Measurements from ENCODE around the gene AMFR.
"Not testable (repeated sequence)": the region's sequence is repeated elsewhere in the genome, so short reads cannot be mapped to it uniquely, and the experiment has no call there.

Gene AMFR

DNA sequence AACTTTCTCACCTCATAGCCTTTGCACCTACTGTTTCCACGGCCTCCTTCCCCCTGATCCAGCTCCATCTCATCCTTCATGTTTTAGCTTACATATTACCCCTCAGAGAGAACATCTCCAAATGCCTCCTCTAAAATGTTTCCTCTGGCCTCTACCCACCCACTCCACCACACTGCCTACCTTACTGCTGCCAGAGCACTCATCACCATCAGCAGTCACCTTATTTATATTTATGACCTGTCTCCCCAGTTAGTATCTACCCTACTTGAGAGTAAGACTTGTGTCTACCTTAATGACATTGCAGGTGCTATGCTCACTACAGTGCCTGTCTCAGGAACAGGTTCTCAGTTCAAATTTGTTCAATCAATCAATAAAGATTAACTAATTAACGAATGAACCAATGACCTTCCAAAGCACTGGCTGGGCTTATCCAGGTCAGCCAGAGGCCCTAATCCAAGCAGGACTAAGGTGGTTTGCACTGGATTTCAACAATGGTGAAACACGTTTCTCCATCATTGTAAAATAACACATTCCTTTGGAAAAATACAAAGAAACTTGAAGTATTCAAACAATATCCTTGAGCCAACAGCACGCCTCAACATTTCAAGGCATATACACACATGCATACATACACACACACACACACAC, 41.1 kb downstream of the AMFR start:
- FAIRE-seq (no peak), DNase-seq (ENCODE audit: insufficient read length) (no peak)
- TF ChIP-seq TAF1 (IDR thresholded peaks at IDR 0.05; ENCODE audit: borderline replicate concordance, low read depth, low read length) (no peak), POLR2AphosphoS5 (IDR thresholded peaks at IDR 0.05; ENCODE audit: low read depth, low read length) (no peak), POLR2A (IDR thresholded peaks at IDR 0.05; ENCODE audit: low read depth, low read length) (no peak)

DNA sequence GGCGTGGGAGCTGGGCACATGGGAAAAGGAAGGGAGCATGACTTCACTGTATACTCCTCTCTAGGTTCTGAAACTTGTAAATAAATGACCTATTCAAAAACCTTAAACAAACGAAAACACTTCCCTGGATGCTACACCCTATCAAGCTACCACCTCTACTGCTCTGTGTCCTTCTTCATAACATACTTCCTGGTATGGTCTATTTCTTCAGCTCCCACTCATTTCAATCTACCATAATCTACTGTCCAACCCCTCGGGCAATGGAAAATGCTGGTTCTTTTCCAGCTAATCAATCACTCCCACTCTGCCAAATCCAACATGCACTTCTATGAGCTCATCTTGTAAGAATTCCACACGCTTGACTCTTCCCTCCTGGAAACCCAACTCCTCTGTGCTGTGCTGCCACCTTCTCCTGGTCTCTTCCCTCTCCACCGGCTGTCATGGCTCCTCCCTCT, 42.4 kb downstream of the AMFR start:
- DNase-seq (ENCODE audit: insufficient read length) (no peak), FAIRE-seq (no peak)
- TF ChIP-seq TAF1 (IDR thresholded peaks at IDR 0.05; ENCODE audit: borderline replicate concordance, low read depth, low read length) (no peak), POLR2A (IDR thresholded peaks at IDR 0.05; ENCODE audit: low read depth, low read length) (no peak)

DNA sequence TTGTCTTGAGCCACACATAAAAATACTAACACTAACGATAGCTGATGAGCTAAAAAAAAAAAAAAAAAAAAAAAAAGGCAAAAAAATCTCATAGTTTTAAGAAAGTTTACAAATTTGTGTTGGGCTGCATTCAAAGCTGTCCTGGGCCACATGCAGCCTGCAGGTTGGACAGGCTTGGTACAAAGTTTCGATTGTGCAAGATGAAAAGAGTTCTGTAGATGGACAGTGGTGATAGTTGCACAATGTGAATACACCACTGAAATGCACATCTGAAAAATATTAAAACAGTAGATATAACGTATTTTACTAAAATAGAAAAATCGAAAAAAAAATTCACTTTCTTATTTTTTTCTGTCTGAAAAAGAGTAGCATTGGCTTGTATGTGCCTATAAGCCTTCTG, 42.9 kb downstream of the AMFR start:
- FAIRE-seq (no peak), DNase-seq (ENCODE audit: insufficient read length) (no peak)
- no peak for TF ChIP-seq POLR2AphosphoS5 (IDR thresholded peaks at IDR 0.05; ENCODE audit: low read depth, low read length)
- no peak for TF ChIP-seq POLR2A (IDR thresholded peaks at IDR 0.05; ENCODE audit: low read depth, low read length)
- no peak for TF ChIP-seq TAF1 (IDR thresholded peaks at IDR 0.05; ENCODE audit: borderline replicate concordance, low read depth, low read length)

DNA sequence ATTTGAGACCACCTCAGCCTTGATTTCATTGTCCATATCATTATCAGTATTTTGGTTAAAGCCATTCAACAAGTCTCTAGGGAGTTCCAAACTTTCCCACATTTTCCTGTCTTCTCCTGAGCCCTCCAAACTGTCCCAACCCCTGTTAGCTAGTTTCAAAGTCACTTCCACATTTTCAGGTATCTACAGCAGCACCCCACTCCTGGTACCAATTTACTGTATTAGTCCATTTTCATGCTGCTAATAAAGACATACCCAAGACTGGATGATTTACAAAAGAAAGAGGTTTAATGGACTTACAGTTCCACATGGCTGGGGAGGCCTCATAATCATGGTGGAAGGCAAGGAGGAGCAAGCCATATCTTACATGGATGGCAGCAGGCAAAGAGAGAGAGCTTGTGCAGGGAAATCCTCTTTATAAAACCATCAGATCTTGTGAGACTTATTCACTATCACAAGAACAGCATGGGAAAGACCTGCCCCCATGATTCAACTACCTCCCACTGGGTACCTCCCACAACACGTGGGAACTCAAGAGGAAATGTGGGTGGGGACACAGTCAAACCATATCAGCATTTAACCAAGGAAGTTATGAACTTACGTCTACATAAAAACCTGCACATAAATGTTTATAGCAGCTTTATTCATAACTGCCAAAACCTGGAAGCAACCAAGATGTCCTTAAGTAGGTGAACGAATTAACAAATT, 44.4 kb downstream of the AMFR start:
- FAIRE-seq; DNase-seq (ENCODE audit: insufficient read length): not testable (repeated sequence)

DNA sequence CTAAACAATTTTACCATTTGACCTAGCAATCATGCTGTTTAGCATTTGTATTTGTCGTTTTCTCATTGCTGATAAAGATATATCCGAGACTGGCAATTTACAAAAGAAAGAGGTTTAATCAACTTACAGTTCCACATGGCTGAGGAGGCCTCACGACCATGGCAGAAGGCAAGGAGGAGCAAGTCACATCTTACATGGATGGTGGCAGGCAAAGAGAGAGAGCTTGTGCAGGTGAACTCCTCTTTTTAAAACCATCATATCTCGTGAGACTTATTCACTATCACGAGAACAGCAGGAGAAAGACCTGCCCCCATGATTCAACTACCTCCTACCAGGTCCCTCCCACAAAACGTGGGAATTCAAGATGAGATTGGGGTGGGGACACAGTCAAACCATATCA, 46.3 kb downstream of the AMFR start:
- not testable (repeated sequence) for FAIRE-seq; DNase-seq (ENCODE audit: insufficient read length)

DNA sequence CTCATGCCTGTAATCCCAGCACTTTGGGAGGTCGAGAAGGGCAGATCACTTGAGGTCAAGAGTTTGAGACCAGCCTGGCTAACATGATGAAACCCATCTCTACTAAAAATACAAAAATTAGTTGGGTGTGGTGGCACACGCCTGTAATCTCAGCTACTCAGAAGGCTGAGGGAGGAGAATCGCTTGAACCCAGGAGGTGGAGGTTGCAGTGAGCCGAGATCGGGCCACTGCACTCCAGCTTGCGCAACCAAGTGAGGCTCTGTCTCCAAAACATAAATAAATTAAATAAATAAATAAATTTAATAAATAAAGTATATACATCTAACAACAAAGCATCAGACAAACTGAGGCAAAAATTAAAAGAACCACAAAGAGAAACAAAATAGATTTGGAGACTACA, 49.6 kb downstream of the AMFR start:
- DNase-seq (ENCODE audit: insufficient read length); FAIRE-seq: not testable (repeated sequence)

DNA sequence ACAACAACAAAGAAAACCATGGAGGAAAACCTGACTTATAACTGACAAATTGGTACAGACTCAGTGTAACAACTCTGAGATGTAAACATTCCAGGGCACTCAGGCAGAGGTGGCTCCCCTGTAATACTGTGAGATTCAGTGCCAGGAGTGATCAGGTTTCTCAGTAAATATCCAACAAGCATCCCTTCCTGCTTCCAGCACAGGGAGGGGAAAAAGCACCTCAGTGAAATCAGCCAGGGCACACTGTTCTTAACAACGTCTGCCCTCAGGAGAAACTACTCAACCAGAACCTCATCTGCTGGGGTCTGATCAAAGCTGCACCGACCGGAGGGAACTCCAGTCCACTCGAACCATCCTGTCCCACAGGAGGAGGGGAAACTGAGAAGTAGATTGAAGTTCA, 52.3 kb downstream of the AMFR start:
- TF ChIP-seq POLR2AphosphoS5 (IDR thresholded peaks at IDR 0.05; ENCODE audit: low read depth, low read length) (no peak), POLR2A (IDR thresholded peaks at IDR 0.05; ENCODE audit: low read depth, low read length) (no peak), TAF1 (IDR thresholded peaks at IDR 0.05; ENCODE audit: borderline replicate concordance, low read depth, low read length) (no peak)
- DNase-seq (ENCODE audit: insufficient read length), result no peak
- FAIRE-seq, result no peak

DNA sequence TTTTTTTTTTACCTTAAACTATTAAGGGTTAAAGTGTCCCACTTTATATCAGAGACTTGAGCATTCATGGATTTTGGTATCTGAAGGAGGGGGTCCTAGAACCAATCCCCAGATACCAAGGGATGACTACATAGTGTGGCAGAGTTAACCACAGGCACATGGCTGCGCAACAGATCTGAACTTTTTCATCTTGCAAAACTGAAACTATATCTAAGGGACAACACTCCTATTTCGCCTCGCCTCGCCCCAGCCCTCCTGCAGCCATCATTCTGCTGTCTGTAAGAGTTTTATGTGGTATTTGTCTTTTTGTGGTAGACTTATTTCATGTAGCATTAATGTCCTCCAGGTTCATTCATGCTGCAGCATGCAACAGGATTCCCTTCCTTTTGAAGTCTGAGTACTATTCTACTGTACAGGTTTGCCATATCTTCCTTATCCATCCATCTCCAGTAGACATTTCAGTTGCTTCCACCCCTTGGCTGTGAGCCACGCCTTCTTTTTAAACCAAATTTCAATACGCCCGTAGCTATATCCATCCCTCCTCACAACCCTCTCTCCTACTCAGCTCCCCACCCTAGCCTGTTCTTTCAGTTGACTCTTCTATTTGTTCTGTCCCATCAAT, 53.2 kb downstream of the AMFR start:
- FAIRE-seq (no peak), DNase-seq (ENCODE audit: insufficient read length) (no peak)
- no peak for TF ChIP-seq POLR2AphosphoS5 (IDR thresholded peaks at IDR 0.05; ENCODE audit: low read depth, low read length)
- TF ChIP-seq TAF1 (IDR thresholded peaks at IDR 0.05; ENCODE audit: borderline replicate concordance, low read depth, low read length), result no peak
- TF ChIP-seq POLR2A (IDR thresholded peaks at IDR 0.05; ENCODE audit: low read depth, low read length), result no peak

DNA sequence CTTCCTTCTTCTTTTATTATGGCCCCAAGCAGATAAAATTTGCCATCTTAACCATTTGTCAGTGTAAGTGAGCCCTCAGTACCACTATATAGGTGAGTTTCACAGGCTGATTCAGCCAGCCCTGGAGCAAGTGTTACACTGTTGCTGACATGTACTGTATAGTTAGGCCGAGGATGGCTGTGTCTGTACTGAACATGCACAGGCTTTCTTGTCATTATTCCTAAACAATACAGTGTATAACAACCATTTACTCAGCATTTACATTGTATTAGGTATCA, 53.7 kb downstream of the AMFR start:
- DNase-seq (ENCODE audit: insufficient read length) (no peak), FAIRE-seq (no peak)
- TF ChIP-seq POLR2AphosphoS5 (IDR thresholded peaks at IDR 0.05; ENCODE audit: low read depth, low read length), result no peak
- TF ChIP-seq TAF1 (IDR thresholded peaks at IDR 0.05; ENCODE audit: borderline replicate concordance, low read depth, low read length), result no peak
- no peak for TF ChIP-seq POLR2A (IDR thresholded peaks at IDR 0.05; ENCODE audit: low read depth, low read length)

DNA sequence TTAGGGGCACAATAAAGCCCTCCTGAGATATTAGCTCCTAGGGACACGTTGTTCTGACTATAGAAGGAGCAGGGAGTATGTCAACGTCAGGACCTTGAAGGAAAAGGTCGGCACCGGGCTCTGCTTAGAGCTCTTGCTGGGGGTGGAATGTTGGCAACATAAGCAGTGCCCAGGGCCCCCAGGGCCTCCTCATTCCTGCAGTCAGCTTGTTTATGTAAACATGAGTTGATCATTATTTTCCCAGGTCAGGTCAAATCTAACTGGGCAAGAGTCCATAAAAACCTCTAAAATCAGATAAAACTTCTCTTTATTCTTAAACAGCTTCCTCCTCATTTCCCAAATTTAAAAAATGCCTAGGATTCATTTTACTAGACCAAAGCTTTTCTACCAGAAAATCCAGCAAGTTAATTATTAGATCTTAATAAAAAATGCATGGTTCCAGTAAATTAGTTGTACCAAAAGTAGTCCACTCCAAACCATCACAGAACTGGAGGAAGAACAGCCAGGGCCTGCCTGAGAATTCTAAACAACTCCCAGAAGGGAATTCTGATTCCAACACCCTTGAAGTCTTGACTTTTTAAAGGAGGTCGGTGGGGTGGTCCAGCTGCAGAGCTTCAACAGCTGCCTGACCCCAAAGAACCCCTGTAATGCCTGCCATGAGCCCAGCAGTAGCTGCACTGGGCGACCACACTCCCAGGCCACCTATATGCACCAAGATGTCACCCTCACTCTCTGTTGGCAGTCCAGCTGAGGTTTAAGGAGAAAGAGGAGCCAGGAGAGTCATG, 54.3 kb downstream of the AMFR start:
- DNase-seq (ENCODE audit: insufficient read length) (no peak), FAIRE-seq (no peak)
- no peak for TF ChIP-seq POLR2AphosphoS5 (IDR thresholded peaks at IDR 0.05; ENCODE audit: low read depth, low read length)
- no peak for TF ChIP-seq POLR2A (IDR thresholded peaks at IDR 0.05; ENCODE audit: low read depth, low read length)

DNA sequence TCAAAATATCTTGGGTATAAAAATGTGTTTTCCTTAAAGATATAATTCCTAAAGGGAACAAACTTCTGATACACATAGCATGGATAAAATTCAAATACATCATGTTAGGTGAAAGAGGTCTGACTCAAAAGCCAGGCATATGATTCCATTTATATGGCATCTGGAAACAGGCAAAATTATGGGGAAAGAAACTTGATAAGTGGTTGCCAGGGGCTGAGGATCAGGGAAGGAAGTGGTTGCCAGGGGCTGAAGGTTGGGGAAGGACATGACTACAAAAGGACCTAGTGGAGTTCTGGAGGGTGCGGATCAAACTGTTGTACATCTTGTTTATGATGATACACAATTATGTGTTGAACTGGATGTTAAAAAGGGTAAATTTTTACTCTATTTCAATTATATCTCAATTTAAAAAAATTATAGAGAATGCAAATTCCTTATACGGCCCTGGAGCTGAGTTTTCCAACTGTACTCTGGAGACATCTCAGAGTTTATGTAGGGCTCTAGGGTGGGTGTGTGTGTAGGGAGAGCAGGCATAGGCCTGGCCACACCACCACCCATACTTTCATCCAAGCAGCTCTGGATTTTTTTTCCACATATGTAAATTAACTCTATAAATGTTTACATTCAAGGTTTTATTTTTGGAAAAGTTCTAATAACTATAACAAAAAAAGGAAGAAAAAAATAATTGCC, 55.0 kb downstream of the AMFR start:
- no peak for FAIRE-seq
- no peak for DNase-seq (ENCODE audit: insufficient read length)
- no peak for TF ChIP-seq POLR2A (IDR thresholded peaks at IDR 0.05; ENCODE audit: low read depth, low read length)
- TF ChIP-seq TAF1 (IDR thresholded peaks at IDR 0.05; ENCODE audit: borderline replicate concordance, low read depth, low read length), result no peak

DNA sequence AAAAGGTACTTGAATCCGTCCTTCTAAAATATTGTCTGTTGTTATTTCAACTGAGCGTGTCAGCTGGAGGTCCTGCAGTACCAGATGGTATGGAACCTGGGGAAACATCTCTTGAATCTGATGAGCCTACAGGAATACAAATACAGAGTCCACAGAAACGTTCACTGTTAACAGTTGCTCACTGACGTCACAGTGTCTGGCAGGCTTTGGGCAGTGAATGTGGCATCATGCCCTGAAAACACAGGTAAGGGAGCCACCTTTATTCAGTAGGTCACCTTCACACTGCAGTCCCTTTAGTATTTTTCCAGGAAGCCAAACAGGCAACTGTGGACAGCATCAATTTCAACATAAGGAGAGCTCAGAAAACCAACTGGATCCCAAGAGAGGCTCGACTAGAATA, 56.1 kb downstream of the AMFR start:
- FAIRE-seq (no peak), DNase-seq (ENCODE audit: insufficient read length) (no peak)
- no peak for TF ChIP-seq TAF1 (IDR thresholded peaks at IDR 0.05; ENCODE audit: borderline replicate concordance, low read depth, low read length)
- TF ChIP-seq POLR2AphosphoS5 (IDR thresholded peaks at IDR 0.05; ENCODE audit: low read depth, low read length), result no peak
- no peak for TF ChIP-seq POLR2A (IDR thresholded peaks at IDR 0.05; ENCODE audit: low read depth, low read length)

Measured in GM12892 (cell line).